Activated CD4-positive, CD25-positive, alpha-beta regulatory T cell (primary cell): ENCODE measurements around the gene DLGAP4.

Experiments used
- DNase-seq, 4 experiments: peaks; one replicate each; lab custom pipeline; 2025; lab: John Stamatoyannopoulos, UW

The DLGAP4 gene

DNA sequence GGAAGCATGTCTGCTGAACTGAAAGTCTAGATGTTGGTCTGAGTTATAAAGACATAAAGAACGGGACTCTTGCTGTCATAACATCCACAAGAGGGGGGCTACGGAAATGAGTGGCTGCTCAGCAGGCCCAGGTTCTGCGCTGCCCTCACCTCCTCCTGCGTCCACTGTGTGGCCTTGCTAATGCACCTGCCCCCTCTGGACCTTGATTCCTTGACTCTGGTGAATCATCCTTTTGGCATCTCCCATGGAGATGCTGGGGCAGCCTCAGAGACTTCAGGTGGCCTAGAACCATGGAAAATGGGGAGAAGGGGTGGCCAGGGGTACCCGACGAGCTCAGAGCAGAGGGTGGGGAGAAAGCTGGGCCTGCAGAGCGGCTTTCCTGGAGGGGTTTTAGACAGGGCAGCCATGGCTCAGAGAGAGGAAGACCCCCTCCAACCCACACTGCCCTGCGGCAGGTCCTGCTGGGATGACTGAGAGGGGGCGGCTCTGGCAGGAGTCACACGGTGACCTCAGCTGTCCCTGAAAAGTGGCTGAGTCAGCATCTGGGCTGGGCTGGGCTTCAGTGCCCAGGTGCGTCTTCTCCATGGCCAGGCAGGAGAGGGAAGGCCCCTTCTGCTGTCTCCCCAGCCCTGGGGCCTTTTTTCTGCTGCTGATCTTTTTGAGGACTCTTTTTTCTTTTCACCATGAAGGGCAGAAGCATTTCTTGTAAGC lies 46.9 kb downstream of the DLGAP4 start:
- no peak for DNase-seq

DNA sequence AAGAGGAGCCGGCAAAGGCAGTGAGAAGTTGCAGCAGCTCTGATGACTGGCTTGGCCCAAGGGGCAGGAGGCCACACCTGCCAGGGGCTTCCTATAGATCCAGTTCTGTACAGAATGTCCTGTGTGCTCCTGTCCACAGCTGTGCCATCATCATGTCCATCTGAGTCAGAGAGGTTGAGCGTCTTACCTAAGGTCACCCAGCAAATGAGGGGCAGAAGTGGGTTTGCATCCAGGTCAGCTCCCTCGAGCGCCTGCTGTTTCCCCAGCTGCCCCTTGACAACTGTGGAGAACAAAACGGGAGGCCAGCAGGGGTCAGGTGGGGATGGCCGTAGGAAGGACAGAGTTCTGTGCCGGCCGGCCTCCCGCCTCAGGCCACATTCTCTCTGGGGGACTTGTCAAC lies 47.6 kb downstream of the DLGAP4 start:
- no peak for DNase-seq

DNA sequence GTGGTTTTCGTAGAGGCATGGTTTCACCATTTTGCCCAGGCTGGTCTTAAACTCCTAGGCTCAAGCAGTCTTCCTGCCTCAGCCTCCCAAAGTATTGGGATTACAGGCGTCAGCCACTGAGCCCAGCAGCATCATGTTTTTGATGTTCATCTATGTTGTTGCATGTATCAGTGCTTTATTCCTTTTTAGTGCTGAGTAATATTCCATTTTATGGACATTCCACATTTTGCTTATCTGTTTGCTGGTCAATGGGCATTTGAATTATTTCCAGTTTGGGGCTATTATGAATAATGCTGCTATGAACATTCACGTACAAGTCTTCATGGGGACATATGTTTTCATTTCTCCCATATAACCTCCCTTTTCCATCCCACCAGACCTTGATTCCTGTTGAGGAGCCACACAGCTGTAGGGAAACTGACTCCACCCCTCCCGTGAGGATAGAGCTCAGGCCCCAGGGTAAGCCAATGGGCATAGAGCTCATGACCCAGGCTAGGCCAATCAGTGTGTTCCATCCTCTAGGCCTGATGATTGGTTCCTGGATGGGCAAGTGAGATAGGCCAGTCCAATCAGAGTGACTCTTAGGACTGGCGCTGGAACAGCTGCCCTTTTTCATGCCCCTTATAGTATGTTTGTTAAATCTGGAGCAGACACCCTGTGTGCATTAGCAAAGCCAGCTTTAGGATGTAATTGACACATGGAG lies 49.5 kb downstream of the DLGAP4 start:
- DNase-seq: no peak

DNA sequence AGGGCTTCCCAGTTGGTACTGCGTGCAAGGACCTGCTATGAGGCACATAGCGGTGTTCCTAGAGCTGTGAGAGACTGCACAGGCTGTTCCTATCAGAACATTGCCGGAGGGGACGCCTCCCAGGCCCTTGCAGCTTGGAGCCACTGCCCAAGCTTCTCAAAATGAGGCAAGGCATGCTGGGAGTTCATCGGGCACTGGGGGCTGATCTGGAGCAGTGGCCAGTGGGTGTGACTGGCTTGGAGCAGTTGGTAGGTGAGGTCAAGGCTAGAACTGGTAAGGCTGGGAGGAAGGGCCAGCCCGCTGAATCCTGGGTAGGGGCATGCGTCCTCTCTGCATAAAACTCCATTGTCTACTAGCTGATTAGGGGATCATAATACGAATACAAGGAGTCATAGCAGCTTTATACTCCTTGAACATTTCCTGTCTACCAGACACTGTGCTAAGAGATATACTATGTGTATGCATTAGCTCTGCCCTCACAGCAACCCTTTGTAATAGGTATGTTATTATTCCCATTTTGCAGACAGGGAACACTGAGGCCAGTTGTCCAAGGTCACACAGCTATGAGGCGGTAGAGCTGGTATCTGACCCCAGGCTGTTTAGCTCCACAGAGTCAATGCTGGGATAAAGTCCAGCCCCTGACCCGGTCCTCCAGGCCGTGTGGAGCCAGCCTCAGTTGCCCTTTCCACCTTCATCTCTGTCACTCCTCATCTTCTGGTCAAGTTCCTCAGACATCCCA lies 53.7 kb downstream of the DLGAP4 start:
- DNase-seq: no peak

DNA sequence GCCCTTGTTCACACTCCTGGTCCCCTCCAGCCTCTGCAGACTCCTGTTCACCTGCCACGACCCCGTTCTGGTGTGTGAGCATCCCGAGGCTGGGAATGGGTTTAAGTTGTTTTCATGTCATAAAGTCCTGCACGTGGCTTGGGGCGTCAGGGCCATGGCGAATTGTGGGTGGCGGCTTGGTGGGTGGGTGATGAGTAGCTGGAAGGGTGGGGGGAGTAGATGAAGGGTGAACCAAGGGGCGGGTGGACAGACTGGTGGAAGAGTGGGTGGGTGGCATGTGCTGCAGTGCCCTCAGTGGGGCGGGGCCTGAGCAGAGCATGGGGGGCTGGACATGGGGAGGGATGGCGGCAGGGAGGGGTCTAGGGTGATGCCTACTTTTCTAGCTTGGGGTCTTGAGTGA lies 54.3 kb downstream of the DLGAP4 start:
- DNase-seq: no peak

DNA sequence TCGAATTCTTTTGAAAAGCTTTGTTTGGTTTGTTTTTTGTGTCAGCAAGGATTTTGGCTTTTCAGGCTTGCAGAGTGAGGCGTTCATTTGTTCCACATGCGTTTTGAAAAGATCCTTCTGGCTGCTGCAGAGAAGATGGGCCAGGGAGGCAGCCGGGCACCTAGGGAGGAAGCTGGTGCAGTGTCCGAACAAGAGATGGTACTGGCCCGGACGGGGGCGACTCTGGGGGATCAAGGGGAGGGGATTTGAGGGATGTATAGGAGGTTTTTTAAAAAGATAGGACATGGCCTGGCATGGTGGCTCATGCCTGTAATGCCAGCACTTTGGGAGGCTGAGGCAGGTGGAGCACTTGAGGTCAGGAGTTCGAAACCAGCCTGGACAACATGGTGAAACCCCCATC lies 55.3 kb downstream of the DLGAP4 start:
- DNase-seq: no peak

DNA sequence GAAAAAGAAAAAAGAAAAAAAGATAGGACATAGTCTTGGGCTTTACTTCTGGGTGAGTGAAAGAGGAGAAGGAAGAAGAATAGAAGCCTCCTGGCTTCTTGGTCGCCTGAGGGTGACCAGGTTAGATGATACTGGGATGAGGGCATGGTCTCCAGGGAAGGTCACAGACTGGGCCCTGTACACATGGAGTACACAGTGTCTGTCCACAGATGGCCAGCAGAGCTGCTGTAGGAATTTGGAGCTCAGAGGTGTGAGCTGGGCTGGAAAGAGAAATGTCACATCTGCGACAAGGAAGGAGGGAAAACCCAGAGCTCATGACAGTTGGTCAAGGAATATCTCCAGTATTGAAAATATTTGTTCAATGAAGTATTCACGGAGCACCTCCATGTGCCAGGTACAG lies 56.1 kb downstream of the DLGAP4 start:
- no peak for DNase-seq

DNA sequence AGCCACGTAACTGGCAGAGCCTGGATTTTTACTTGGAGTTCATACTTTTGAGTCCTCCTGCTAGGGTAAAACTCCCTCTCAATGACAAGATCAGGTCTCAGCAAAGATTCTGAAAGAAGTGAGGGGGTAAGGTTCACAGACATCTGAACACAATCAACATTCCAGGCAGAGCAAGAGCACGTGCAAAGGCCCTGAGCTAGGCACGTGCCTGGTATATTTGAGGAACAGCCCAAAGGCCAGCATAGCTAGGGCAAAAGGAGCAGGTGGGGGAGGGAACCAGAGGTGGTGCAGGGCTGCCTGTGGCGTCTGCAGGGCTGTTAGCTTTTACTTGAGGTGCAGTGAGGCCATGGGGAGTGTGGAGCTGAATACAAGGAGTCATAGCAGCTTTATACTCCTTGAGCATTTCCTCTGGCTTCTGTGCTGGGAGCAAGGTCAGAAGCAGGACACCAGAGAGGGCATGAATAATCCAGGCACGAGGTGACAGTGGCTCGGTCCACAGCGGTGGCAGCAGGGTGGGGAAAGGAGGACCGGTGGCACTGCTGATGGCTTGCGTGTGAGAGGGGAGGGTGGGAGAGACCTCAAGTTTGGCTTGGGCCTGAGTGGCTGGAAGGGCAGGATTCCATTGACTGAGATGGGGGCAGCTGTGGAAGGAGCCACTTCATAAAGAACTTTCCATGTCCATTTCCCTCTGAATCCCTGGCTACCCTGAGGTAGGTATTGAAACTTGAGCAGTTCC lies 57.0 kb downstream of the DLGAP4 start:
- DNase-seq: no peak

DNA sequence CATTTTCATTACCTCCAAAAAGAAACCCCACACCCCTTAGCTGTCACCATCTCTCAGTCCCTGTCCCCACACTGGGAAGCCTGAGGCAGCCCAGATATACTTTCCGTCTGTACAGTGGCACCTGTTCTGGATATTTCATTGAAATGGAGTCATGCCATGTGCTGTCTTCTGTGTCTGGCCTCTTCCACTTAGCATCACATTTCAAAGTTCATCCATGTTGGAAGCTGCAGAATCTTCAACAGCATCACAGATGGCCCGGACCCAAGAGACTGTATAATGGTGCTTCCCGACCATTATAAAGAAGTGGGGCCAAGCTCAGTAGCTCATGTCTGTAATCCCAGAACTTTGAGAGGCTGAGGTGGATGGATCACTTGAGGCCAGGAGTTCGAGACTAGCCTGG lies 58.4 kb downstream of the DLGAP4 start:
- no peak for DNase-seq

DNA sequence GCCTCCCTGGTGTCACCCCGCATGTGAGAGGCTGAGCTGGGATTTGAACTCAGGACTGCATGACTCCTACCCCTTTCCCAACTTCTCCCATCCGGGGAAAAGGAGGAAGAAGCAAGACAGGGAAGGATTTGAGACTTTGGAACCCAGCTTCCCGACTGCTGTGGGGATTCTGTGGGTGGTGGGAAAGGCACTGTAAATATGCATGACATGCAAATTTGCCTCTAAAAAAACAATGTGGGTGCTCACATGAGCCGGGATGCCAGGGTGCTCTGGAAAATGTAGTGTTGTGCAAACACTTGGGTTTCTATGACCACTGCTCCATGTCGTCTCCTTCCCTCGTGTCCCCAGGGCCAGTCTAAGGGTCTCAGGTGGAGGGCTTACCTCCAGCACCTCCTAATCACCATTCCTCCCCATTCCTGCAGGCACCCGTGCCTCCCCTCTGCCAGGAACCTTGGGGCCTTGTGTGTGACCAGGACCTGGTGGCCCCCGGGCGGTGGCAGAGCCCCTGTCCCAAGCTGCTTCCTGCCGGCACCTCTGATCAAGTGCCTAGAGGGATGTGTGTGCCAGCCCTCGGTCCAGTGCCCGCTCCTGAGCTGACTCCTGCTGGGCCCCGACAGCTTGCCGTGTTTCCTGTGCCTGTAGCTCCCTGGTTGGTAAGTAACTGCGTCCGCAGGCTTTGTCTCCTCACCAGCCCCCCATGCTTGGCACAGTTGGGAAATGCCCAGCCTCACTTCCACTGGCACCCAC lies 60.7 kb downstream of the DLGAP4 start:
- no peak for DNase-seq

DNA sequence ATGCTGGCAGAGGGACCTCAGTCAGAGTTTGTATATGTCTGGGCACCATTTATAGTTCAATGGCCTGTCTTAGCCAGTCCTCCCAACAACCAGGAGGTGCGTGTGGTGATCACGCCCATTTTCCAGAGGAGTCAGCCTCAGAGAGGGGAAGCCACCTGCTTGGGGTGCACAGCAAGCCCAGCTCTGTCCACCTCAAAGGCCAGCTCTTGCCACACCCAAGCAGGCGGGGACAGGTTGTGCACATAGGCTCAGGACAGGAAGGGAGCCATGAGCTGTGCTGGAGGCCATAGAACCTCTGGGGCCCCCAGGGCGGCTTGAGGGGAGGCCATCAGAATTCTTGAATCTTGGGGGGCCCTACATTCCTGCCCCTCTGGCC lies 61.2 kb downstream of the DLGAP4 start:
- no peak for DNase-seq

DNA sequence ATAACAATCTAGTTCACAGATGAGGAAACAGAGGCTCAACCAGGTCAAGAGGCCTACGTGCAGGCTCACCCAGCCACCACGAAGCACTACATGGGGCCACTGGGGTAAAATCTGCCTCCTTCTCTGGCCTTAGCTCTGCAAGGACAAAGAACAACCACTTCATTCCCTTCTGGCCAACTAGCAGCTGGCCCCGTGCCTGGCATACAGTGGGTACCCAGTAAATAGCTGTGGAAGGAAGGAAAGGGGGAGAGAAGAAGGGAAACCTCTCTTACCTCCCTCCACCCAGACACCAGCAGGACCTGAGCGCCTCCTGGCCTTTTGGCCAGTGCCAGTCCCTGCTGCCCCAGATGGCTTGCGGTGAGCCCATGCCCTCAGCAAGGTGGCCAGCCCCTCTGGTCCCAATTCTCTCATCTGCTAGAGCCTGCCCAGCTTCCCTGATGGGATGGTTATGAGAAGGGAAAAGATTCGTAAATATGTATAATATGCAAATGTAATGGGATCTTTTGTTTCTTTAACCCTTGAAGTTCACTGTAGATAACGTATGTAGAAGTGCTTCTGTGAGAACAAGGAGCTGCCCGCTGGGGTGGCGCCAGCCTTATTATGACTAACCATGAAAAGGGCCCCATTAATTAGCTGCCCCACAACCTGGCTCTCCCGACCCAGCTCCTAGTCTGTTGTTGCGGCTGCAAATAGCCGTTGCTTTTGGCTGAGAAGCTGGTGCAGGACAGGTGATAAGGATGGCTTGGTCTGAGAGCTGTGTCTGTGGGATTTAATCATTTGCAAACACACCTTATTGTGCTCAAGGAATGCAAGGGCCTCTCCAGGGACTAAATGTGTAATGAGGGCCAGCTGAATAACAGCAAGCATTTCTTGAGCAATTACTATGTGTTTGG lies 62.0 kb downstream of the DLGAP4 start:
- no peak for DNase-seq

DNA sequence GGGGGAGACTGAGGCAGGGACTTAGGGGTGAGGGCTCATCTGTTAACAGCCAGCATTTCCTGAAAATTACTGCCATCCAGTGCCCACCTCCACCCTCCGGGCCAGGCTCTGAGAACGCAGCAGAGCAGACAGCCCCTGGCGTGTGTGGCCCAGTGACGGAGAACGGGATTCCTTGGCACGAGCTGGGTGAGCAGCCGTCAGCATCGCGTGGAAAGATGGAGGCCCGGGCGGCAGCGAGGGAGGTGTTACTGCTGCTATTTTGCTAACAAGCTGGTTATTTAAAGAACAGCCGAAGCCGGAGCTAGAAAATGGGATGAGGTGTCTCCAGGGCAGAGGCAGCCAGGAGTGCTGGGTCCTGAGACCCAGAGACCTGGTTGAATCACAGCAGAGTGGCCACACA lies 62.7 kb downstream of the DLGAP4 start:
- DNase-seq: no peak

DNA sequence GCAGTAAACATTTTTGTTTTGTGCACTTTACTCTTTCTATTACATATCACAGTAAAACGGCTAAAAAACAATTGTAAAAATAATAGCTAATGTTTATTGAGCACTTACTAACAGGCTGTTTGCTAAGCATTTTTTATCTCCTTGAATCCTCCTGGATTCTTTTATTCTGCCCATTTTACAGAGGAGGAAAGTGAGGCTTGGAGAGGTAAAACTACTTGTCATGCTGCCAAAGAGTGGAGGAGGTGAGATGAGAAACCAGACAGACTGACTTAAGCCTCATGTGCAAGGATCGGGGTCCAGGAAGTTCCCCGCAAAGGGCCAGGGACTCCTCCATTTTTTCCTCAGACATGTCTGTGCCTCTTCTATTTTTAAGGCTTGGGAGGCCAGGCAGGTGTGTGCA lies 63.6 kb downstream of the DLGAP4 start:
- no peak for DNase-seq

DNA sequence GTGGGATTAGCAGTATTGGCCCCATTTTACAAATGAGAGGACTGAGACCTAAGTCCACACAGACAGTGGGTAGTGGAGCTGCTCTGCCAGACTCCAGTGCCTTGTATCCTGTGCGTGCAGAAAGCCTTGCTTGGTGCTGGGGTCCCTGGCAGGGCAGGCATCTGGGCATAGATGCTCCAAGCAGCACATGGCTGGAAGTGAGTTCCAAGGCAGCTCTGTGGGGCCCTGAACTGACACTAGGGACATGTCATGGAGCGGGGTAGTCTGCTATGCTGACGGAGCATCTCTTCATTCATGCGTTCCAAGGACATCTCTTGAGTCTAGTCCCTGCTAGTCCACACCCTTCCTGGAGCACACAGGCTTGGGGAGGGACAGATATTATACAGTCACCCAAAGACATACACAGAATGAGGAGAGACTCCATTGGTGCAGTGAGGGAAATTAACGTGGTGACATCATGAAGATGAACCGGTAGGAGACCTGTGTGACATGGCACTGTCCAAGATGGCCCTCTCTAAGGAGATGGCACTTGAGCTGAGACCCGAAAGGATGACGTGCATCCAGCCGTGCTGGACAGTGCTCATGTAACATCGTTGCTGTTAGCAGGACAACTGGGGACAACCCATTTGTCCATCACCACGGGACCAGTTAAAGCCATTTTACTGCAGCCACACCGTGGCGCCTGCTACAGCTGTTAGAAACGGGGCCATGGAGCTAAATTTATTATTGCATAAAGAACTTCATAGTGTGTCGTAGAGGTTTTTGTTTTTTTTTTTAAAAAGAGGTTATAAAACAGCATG lies 65.1 kb downstream of the DLGAP4 start:
- no peak for DNase-seq

DNA sequence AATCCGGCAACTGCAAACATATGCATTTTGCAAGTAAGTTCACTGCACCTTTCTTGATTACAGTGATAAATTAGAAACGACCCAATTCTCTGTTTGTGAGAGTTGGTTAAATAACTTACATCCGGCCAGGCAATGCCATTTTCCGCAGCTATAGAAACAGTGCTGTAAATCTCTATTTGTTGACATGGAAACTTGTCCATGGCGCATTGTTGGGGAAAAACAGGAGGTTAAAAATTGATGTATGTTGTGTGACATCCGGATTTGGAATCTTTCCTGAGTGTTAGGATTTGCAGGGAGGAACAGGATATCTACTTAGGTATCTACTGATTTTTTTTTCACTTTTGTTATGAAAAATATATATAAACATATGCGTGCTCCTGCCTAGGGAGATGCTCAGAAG lies 66.5 kb downstream of the DLGAP4 start:
- DNase-seq: no peak

DNA sequence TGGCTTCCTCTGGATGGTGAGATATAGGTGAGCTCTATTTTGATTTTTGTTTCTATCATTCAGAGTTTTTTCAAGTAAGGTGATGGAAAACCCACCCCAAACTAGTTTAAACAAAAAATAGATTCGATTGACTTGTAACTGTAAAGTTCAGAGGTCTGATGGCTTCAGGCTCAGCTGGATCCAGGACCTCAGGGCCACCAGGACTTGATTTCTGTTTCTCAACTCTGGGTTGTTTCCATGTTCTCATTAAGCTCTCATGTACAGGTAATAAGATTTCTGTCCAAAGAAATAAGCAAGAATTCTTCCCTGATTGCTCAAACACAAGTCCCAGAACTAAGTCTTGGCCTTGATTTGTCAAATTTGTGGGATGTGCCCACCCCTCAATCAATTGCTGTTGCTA lies 67.0 kb downstream of the DLGAP4 start:
- DNase-seq: no peak

DNA sequence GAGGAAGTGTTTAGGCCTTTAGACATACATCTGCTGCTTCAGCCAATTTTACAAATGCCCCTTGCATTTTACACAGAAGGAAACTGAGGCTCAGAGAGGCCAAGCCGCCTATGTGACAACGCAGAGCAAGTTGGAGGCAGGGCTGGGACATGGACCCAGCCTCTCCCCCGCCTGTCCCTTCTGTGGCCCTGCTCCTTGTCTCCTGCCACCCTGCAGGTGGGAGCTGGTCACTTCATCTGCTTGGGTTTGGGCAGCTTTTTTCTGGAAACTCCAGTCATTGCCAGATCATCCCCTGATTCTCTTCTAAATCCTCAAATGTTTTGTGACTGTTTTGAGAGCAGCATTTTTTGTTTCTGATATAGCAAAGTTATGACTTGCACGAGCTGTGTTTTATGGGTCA lies 68.9 kb downstream of the DLGAP4 start:
- no peak for DNase-seq

DNA sequence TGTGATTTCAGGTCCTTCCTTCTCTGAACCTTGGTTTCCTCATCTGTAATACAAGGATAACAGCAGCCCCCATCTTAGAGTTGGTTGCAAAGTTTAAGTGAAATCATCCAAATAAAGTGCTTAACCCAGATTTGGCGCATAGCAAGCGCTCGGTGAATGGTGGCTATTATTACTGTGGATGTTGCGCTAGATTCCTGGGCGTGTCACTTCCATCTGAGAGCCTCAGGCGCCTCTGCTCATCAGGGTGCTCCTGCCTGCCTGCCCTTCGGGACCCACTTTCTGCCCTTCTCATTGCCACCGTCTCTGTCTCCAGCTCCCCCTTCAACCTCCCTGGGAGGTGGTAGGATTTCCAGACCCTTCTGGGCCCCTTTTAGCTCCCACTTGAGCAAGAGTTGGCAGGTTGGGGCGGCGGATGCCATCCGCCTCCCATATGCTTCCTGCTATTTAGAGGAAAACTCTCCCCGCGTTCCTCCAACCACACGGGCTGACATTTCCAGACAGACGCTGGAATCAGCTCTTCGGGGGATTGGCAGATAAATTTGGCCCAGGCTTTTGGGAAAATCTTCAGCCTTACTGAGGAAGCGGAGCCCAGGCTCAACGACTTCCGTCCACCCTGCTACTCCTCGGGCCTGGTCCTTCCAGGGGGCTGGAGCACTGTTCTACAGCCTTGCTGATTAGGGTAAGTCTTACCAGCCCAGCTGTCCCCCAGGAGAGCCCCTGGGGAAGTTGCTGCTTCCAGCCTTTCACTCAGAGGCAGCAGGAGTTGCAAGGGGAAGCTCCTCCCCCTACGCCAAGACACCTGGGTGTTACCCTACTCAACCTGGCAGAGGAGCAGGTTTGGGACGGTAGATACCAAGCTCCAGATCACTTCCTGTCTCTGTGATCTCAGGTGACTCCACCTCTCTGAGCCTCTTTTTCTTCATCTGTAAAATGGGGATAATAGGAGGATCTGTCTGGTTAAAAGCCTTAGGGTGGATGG lies 71.5 kb downstream of the DLGAP4 start:
- no peak for DNase-seq
